ENCODE results near the gene EXTL2. TPM values are rescaled to one million over a fixed set of nuclear protein-coding genes. Genes with fewer than 3 reads are reported as not detected.
"Not testable (repeated sequence)": the region's sequence is repeated elsewhere in the genome, so short reads cannot be mapped to it uniquely, and the experiment has no call there.

The EXTL2 gene
- total RNA-seq, 1 donor = 8.1 TPM

GRCh38 chr1:100866041-100866900 is 28.4 kb downstream of the EXTL2 start:
- DNase-seq (ENCODE audit: low read depth in 2 of 3, low spot score in 2 of 3) = peak in 2 of 3 donors; percentile 29 to 68

GRCh38 chr1:100862591-100862990 is 32.1 kb downstream of the EXTL2 start:
- no peak for DNase-seq (ENCODE audit: low read depth in 2 of 3, low spot score in 2 of 3)

- DNase-seq (ENCODE audit: low read depth in 2 of 3, low spot score in 2 of 3) = no peak
Observed at GRCh38 chr1:100861379-100861778, 33.3 kb downstream of the EXTL2 start.

GRCh38 chr1:100860397-100860991 is 34.1 kb downstream of the EXTL2 start:
- DNase-seq (ENCODE audit: low read depth in 2 of 3, low spot score in 2 of 3) = no peak

- DNase-seq (ENCODE audit: low read depth in 2 of 3, low spot score in 2 of 3) = not testable (repeated sequence)
Observed at GRCh38 chr1:100855116-100855515, 39.5 kb downstream of the EXTL2 start.

DNA sequence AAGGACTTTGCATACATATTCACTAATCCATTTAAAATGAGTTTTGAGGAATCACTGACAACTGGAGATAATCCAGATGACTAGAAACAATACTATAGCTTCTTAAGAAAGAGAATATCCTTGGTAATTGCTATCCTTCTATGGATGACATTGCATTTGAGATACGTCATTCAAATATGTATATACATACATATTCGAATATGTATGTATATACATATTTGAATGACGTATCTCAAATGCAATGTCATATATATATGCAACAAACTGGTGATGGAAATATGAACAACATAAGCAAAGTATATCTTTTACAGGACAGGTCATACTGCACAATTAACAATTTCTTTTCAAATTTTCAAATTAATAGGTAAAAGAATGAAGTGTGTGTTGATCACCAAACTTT is 41.7 kb downstream of the EXTL2 start:
- no peak for DNase-seq (ENCODE audit: low read depth in 2 of 3, low spot score in 2 of 3)

GRCh38 chr1:100851726-100852125 is 42.9 kb downstream of the EXTL2 start:
- no peak for DNase-seq (ENCODE audit: low read depth in 2 of 3, low spot score in 2 of 3)

GRCh38 chr1:100847361-100848082 is 47.1 kb downstream of the EXTL2 start:
- DNase-seq (ENCODE audit: low read depth in 2 of 3, low spot score in 2 of 3) = no peak

GRCh38 chr1:100843160-100843559 is 51.5 kb downstream of the EXTL2 start:
- not testable (repeated sequence) for DNase-seq (ENCODE audit: low read depth in 2 of 3, low spot score in 2 of 3)

DNA sequence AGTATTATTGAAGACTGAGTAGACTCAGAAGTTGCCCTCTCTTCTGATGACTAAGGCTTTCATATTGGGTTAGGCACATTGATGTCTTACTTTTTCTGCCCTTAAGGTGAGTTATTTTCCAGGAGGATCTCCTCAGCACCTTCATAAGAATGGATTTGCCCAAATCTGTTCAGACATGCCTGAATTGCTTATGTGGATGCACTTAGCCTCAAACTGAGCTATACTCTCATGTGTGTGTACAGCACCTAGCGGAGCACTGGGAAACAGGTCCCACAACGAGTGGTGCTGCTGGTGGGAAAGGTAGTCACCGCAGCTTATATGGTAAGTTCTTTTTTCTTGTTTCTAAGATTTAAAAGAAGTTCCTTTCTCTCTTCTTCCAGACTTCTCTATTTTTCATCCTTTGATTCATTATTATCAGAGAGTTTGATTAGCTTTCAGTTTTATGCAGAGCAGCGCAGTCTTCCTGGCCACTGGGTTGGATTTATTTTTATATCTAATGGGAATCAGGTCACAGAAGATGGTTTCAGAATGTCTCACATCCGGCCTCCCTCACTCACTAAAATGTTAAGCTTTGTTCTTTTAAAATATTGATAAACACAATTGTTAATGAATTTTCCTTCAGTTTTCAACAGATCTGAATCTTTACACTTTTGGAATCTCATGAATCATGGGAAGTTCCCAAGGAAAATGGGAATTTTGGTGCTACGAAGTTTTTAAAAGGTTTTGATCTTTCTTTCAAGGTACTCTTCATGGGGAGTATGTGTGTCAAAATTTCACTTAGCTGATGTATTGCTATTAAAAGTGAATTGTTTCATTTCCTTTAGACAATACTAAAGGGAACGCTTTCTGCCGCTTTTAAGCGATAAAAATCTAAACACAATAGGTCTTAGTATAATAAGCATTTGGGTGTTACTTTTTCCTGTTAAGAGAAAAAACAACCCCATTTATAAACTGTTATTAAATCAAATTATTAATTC is 58.5 kb downstream of the EXTL2 start:
- DNase-seq (ENCODE audit: low read depth in 2 of 3, low spot score in 2 of 3) = no peak

GRCh38 chr1:100834777-100835660 is 59.6 kb downstream of the EXTL2 start:
- DNase-seq (ENCODE audit: low read depth in 2 of 3, low spot score in 2 of 3) = peak in 1 of 3 donors; percentile 8

GRCh38 chr1:100832694-100833428 is 61.8 kb downstream of the EXTL2 start:
- no peak for DNase-seq (ENCODE audit: low read depth in 2 of 3, low spot score in 2 of 3)

DNA sequence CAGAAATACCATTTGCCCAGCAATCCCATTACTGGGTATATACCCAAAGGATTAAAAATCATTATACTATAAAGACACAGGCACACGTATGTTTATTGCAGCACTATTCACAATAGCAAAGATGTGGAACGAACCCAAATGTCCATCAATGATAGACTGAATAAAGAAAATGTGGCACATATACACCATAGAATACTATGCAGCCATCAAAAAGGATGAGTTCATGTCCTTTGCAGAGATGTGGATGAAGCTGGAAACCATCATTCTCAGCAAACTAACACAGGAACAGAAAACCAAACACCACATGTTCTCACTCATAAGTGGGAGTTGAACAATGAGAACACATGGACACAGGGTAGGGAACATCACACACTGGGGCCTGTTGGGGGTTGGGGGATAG is 69.0 kb downstream of the EXTL2 start:
- DNase-seq (ENCODE audit: low read depth in 2 of 3, low spot score in 2 of 3) = not testable (repeated sequence)

Other genes starting within 250 kb of the EXTL2 start
- under 0.01 TPM for gene VCAM1, start 175.1 kb downstream of the EXTL2 start, total RNA-seq
- 14.5 TPM for gene SLC30A7, start 1.2 kb upstream of the EXTL2 start, total RNA-seq
- 29.6 TPM for gene DPH5, start 130.9 kb upstream of the EXTL2 start, total RNA-seq